Stimulated activated naive CD4-positive, alpha-beta T cell (primary cell): ENCODE measurements around the gene GGT7.
"Not testable (repeated sequence)": the region's sequence is repeated elsewhere in the genome, so short reads cannot be mapped to it uniquely, and the experiment has no call there.

Experiments
- DNase-seq, 6 experiments: peaks; one replicate each; lab custom pipeline; 2025; lab: John Stamatoyannopoulos, UW

The GGT7 gene

GRCh38 chr20:34883087-34883688 lies 10.5 kb upstream of the GGT7 start:
- no peak for DNase-seq

GRCh38 chr20:34881689-34882088 lies 9.0 kb upstream of the GGT7 start:
- DNase-seq = no peak

GRCh38 chr20:34880971-34881370 lies 8.3 kb upstream of the GGT7 start:
- not testable (repeated sequence) for DNase-seq

GRCh38 chr20:34880215-34880850 lies 7.7 kb upstream of the GGT7 start:
- DNase-seq = no peak

- peak; percentile 87 to 97 (median 94) for DNase-seq
These were observed 4.0 kb upstream of the GGT7 start, which contains the start of gene ACSS2 for GRCh38 chr20:34876406-34877282. TSS of gene ACSS2 (plus strand) at chr20:34876612. CDS start at chr20:34876646, 34 bp downstream.

GRCh38 chr20:34875642-34876405 lies 3.2 kb upstream of the GGT7 start:
- DNase-seq = no peak

GRCh38 chr20:34874094-34874654 lies 1.5 kb upstream of the GGT7 start:
- DNase-seq = peak in 4 of 6 experiments; percentile 11 to 36 (median 20)

- no peak for DNase-seq
These were observed 982 bp upstream of the GGT7 start for GRCh38 chr20:34873583-34874093.

GRCh38 chr20:34871966-34872621 lies 562 bp downstream of the GGT7 start:
- peak in 1 of 6 experiments; percentile 35 for DNase-seq

- DNase-seq = no peak
These were observed 1.2 kb downstream of the GGT7 start for GRCh38 chr20:34871320-34871926.

GRCh38 chr20:34864216-34864615 lies 8.4 kb downstream of the GGT7 start:
- DNase-seq = no peak

GRCh38 chr20:34863421-34863965 lies 9.2 kb downstream of the GGT7 start:
- no peak for DNase-seq

- DNase-seq = no peak
These were observed 9.9 kb downstream of the GGT7 start for GRCh38 chr20:34862724-34863123.

- no peak for DNase-seq
These were observed 11.1 kb downstream of the GGT7 start for GRCh38 chr20:34861386-34862084.

- DNase-seq = no peak
These were observed 12.7 kb downstream of the GGT7 start for GRCh38 chr20:34859826-34860545.

- DNase-seq = no peak
These were observed 13.3 kb downstream of the GGT7 start for GRCh38 chr20:34859367-34859766.

- DNase-seq = no peak
These were observed 20.4 kb downstream of the GGT7 start for GRCh38 chr20:34852298-34852697.

GRCh38 chr20:34850969-34851368 lies 21.7 kb downstream of the GGT7 start:
- DNase-seq = no peak

GRCh38 chr20:34849778-34850177 lies 22.9 kb downstream of the GGT7 start:
- no peak for DNase-seq
